Measurements from ENCODE around the gene SLC17A7.

Gene SLC17A7

GRCh38 chr19:49382639-49383038, 58.7 kb downstream of the SLC17A7 start:
- DNase-seq (ENCODE audit: low read depth in 3 of 3, low spot score in 1 of 3), result no peak

DNA sequence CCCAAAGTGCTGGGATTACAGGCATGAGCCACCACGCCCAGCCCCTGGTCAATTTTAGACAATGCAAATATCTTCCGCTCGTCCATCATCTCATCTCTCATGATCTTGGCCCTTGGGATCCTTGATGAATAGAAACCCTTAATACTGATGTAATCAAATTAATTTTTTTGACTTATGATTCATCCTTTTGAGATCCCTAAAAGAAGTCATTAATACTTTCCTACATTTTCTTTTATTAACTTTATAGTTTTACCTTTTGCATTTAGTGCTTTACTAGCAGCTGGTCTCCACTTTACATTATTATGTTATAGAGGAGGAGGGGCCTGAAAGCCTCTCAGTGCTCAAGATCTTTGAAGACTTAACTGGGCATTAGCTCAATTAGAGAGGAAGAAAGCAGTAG, 60.9 kb downstream of the SLC17A7 start:
- DNase-seq (ENCODE audit: low read depth in 3 of 3, low spot score in 1 of 3), result no peak
